Gastrocnemius medialis (tissue), 4 donors: ENCODE results near the gene AGAP1.

Experiments
- CTCF ChIP-seq, 5 experiments: fragments of 450-650 bp in 3 of 5; fragments of 200-600 bp in 2 of 5; sonication (generic) in 2 of 5; IDR thresholded peaks in 4 of 5; conservative IDR thresholded peaks in 1 of 5; 1 replicate in 4 of 5; 2 replicates in 1 of 5; pipeline ENCODE4 v1.5.1; 2016 to 2019; ENCODE audit warnings: antibody characterized with exemption in 5 of 5, mild to moderate bottlenecking in 3 of 5, moderate library complexity in 3 of 5
- POLR2A ChIP-seq, 2 donors: fragments of 450-650 bp; IDR thresholded peaks; one replicate each; pipeline ENCODE4 v1.6.1; 2017; ENCODE audit warnings: antibody characterized with exemption in 2 of 2, mild to moderate bottlenecking in 2 of 2, moderate library complexity in 2 of 2

- TF ChIP-seq POLR2A (IDR thresholded peaks at IDR 0.05), result no peak
- TF ChIP-seq CTCF (IDR thresholded peaks at IDR 0.05 in 4 of 5, conservative IDR thresholded peaks at IDR 0.05 in 1 of 5), result no peak
These were observed 355.1 kb downstream of the AGAP1 start for GRCh38 chr2:235848946-235849345.
